OCI-LY3 (cell line): ENCODE results near the gene CGB7.

ENCODE experiments used
- EZH2phosphoT487 ChIP-seq: fragments of 200-600 bp; shearing (Covaris generic); IDR thresholded peaks from 2 replicates; pipeline ENCODE4 v1.6.1; 2018; ENCODE audit warnings: antibody characterized with exemption, mixed run types, low read depth
- TF ChIP-seq, protein P1 (sequence below): fragments of 200-600, 300-600 bp; sonication (generic); IDR thresholded peaks from 2 replicates; pipeline ENCODE4 v1.5.1; 2014; ENCODE audit warnings: antibody characterized with exemption, low read length, low read depth

- TF ChIP-seq, protein P1, sequence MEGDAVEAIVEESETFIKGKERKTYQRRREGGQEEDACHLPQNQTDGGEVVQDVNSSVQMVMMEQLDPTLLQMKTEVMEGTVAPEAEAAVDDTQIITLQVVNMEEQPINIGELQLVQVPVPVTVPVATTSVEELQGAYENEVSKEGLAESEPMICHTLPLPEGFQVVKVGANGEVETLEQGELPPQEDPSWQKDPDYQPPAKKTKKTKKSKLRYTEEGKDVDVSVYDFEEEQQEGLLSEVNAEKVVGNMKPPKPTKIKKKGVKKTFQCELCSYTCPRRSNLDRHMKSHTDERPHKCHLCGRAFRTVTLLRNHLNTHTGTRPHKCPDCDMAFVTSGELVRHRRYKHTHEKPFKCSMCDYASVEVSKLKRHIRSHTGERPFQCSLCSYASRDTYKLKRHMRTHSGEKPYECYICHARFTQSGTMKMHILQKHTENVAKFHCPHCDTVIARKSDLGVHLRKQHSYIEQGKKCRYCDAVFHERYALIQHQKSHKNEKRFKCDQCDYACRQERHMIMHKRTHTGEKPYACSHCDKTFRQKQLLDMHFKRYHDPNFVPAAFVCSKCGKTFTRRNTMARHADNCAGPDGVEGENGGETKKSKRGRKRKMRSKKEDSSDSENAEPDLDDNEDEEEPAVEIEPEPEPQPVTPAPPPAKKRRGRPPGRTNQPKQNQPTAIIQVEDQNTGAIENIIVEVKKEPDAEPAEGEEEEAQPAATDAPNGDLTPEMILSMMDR, result no peak
- no peak for TF ChIP-seq EZH2phosphoT487
Measured at GRCh38 chr19:49102303-49102702, 44.8 kb upstream of the CGB7 start.
